CD1c-positive myeloid dendritic cell (primary cell): Measurements from ENCODE around the gene ABHD2.
"Not testable (repeated sequence)": the region's sequence is repeated elsewhere in the genome, so short reads cannot be mapped to it uniquely, and the experiment has no call there.

Experiments used
- DNase-seq: peaks from one replicate; pipeline ENCODE4 v3.0.0-alpha.2; 2016; ENCODE audit errors: extremely low spot score

ABHD2 gene

GRCh38 chr15:89087830-89088604, at the start of gene ABHD2:
ABHD2 (plus strand) TSS chr15:89088456; CDS start chr15:89116328, 27,872 bp downstream.
- DNase-seq, result peak; percentile 99

- no peak for DNase-seq
Observed at GRCh38 chr15:89039142-89039541, 49.1 kb upstream of the ABHD2 start.

- no peak for DNase-seq
Observed at GRCh38 chr15:89041507-89041906, 46.7 kb upstream of the ABHD2 start.

- no peak for DNase-seq
Observed at GRCh38 chr15:89042387-89042786, 45.9 kb upstream of the ABHD2 start.

- no peak for DNase-seq
Observed at GRCh38 chr15:89043031-89044002, 44.9 kb upstream of the ABHD2 start.

- not testable (repeated sequence) for DNase-seq
Observed at GRCh38 chr15:89049016-89049666, 39.1 kb upstream of the ABHD2 start.

- DNase-seq, result no peak
Observed at GRCh38 chr15:89051875-89052274, 36.4 kb upstream of the ABHD2 start.

- no peak for DNase-seq
Observed at GRCh38 chr15:89052474-89052873, 35.8 kb upstream of the ABHD2 start.

- no peak for DNase-seq
Observed at GRCh38 chr15:89054873-89055272, 33.4 kb upstream of the ABHD2 start.

GRCh38 chr15:89057506-89058133, 30.6 kb upstream of the ABHD2 start:
- DNase-seq, result peak; percentile 85

- no peak for DNase-seq
Observed at GRCh38 chr15:89058376-89058775, 29.9 kb upstream of the ABHD2 start.

- no peak for DNase-seq
Observed at GRCh38 chr15:89058876-89059405, 29.3 kb upstream of the ABHD2 start.

- no peak for DNase-seq
Observed at GRCh38 chr15:89066280-89066679, 22.0 kb upstream of the ABHD2 start.

GRCh38 chr15:89067751-89068150, 20.5 kb upstream of the ABHD2 start:
- peak; percentile 40 for DNase-seq

- DNase-seq, result peak; percentile 87
Observed at GRCh38 chr15:89068325-89068784, 19.9 kb upstream of the ABHD2 start.

- DNase-seq, result peak; percentile 77
Observed at GRCh38 chr15:89070197-89071124, 17.8 kb upstream of the ABHD2 start.

- no peak for DNase-seq
Observed at GRCh38 chr15:89071471-89071870, 16.8 kb upstream of the ABHD2 start.

- no peak for DNase-seq
Observed at GRCh38 chr15:89072277-89072869, 15.9 kb upstream of the ABHD2 start.

GRCh38 chr15:89074402-89075012, 13.7 kb upstream of the ABHD2 start:
- no peak for DNase-seq
